Naive thymus-derived CD4-positive, alpha-beta T cell (primary cell): ENCODE results near the gene RGS11. TPM values are rescaled to one million over a fixed set of nuclear protein-coding genes. Genes with fewer than 3 reads are reported as not detected.

ENCODE experiments used
- ATAC-seq: fragments of 150-1000 bp; cut with Tn5 transposase; 2 replicates; pipeline ENCODE4 v1.10.0; 2021; ENCODE audit warnings: mild to moderate bottlenecking, moderate library complexity
- CTCF ChIA-PET: fragments of 350-600 bp; sonication (Branson Sonifier 250); formaldehyde crosslinking; loops from one replicate; lab custom pipeline; 2021; ENCODE audit warnings: antibody characterized with exemption; lab: Charles Lee
- POLR2A ChIA-PET: fragments of 350-600 bp; sonication (Branson Sonifier 250); formaldehyde crosslinking; loops from one replicate; lab custom pipeline; 2021; ENCODE audit warnings: antibody characterized with exemption, inconsistent platforms; lab: Charles Lee
- DNase-seq, 9 donors: peaks; one replicate each; pipeline versions ENCODE4 v3.0.0 to v3.0.0-alpha.2; 2020 to 2022; ENCODE audit warnings: mixed read lengths in 1 of 9
- H3K27ac ChIP-seq: one replicate; pipeline ENCODE4 v1.7.0; 2013; ENCODE audit warnings: mild to moderate bottlenecking, low read depth, low read length, moderate library complexity
- H3K27me3 ChIP-seq, 2 donors: one replicate each; pipeline ENCODE4 v1.7.0; 2013; ENCODE audit warnings: low read length in 2 of 2, mild to moderate bottlenecking in 2 of 2, moderate library complexity in 2 of 2; ENCODE audit not compliant: control insufficient read depth in 2 of 2, insufficient read depth in 2 of 2
- H3K36me3 ChIP-seq, 3 experiments: 1 replicate in 2 of 3; 2 replicates in 1 of 3; pipeline ENCODE4 v1.7.0; 2013; ENCODE audit warnings: low read length in 3 of 3, mild to moderate bottlenecking in 3 of 3, moderate library complexity in 1 of 3; ENCODE audit not compliant: insufficient read depth in 3 of 3, control insufficient read depth in 2 of 3
- H3K4me1 ChIP-seq, 2 donors: one replicate each; pipeline ENCODE4 v1.7.0; 2013; ENCODE audit warnings: low read length in 2 of 2, mild to moderate bottlenecking in 2 of 2, moderate library complexity in 1 of 2; ENCODE audit not compliant: control insufficient read depth in 2 of 2, insufficient read depth in 2 of 2
- H3K4me3 ChIP-seq: 2 replicates; pipeline ENCODE4 v1.7.0; 2013; ENCODE audit warnings: mild to moderate bottlenecking, low read length
- H3K9me3 ChIP-seq, 3 experiments: 1 replicate in 2 of 3; 2 replicates in 1 of 3; pipeline ENCODE4 v1.7.0; 2013; ENCODE audit warnings: low read length in 3 of 3; ENCODE audit not compliant: control insufficient read depth in 2 of 3
- H3K27ac Mint-ChIP-seq, 9 donors: one replicate each; pipeline ENCODE4 v1.8.0; 2020 to 2022; ENCODE audit warnings: mixed read lengths in 9 of 9, mild to moderate bottlenecking in 8 of 9, moderate library complexity in 5 of 9, inconsistent platforms in 2 of 9
- H3K27me3 Mint-ChIP-seq, 5 donors: one replicate each; pipeline ENCODE4 v1.8.0; 2021 to 2022; ENCODE audit warnings: mixed read lengths in 5 of 5, mild to moderate bottlenecking in 1 of 5
- H3K36me3 Mint-ChIP-seq, 5 donors: one replicate each; pipeline ENCODE4 v1.8.0; 2020 to 2022; ENCODE audit warnings: mixed read lengths in 5 of 5, mild to moderate bottlenecking in 3 of 5, inconsistent platforms in 1 of 5
- H3K4me1 Mint-ChIP-seq, 7 donors: one replicate each; pipeline ENCODE4 v1.8.0; 2020 to 2022; ENCODE audit warnings: mixed read lengths in 7 of 7, mild to moderate bottlenecking in 3 of 7, inconsistent platforms in 1 of 7
- H3K4me3 Mint-ChIP-seq, 10 donors: one replicate each; pipeline ENCODE4 v1.8.0; 2020 to 2022; ENCODE audit warnings: mild to moderate bottlenecking in 10 of 10, mixed read lengths in 10 of 10, moderate library complexity in 6 of 10, inconsistent platforms in 2 of 10
- H3K9me3 Mint-ChIP-seq, 11 donors: one replicate each; pipeline ENCODE4 v1.8.0; 2020 to 2022; ENCODE audit warnings: mixed read lengths in 11 of 11, mild to moderate bottlenecking in 4 of 11, inconsistent platforms in 1 of 11, moderate library complexity in 1 of 11
- intact Hi-C, 2 donors: fragments of 100-400 bp; cut with micrococcal nuclease; formaldehyde crosslinking; loops; one replicate each; pipeline ENCODE4 v1.15.1; 2023
- polyA plus RNA-seq, 2 donors: library from polyadenylated mRNA; unstranded; fragments of 300-500 nt; fragmentation: Illumina TruSeq; gene quantifications; one replicate each; pipeline ENCODE4 v1.2.3, GENCODE V29; 2021
- total RNA-seq, 6 experiments: library from RNA in 5 of 6; stranded (reverse) in 5 of 6; gene quantifications; 1 replicate in 5 of 6; 2 replicates in 1 of 6; pipeline ENCODE4 v1.2.3 and lab custom pipeline; 2021 to 2026

RGS11 gene
- total and polyA plus RNA-seq, 7 experiments from 2014 or later: 0.17 to 0.22 TPM; not detected in 5

- CTCF ChIA-PET: interaction anchor here (0.8 kb wide), 1 partner anchor 37 kb away, joined by 4 read pairs; no protein-coding TSS in a partner anchor
- POLR2A ChIA-PET: interaction anchor here (0.5 kb wide), 1 partner anchor 14 kb away, joined by 3 read pairs; no protein-coding TSS in a partner anchor
- no peaks in the 10 kb centered on the region for H3K27me3 ChIP-seq
- no peak overlapping the region for H3K27ac ChIP-seq
- no peak for DNase-seq
- H3K4me1 Mint-ChIP-seq: peaks cover 13 to 44% (median 26%) of the 10 kb centered on the region in 7 donors
- H3K9me3 ChIP-seq: no peaks in the 10 kb centered on the region
- intact Hi-C loops: no loop called here
- H3K27me3 Mint-ChIP-seq: no peaks in the 10 kb centered on the region
- peaks cover 0 to 22% (median 0%) of the 10 kb centered on the region in 5 donors for H3K36me3 Mint-ChIP-seq
- H3K4me3 Mint-ChIP-seq: no peak overlapping the region
- peaks cover 10 to 58% (median 29%) of the 10 kb centered on the region in 3 experiments for H3K36me3 ChIP-seq
- ATAC-seq: no peak
- H3K4me3 ChIP-seq: no peak overlapping the region
- peaks cover 3 to 4% of the 10 kb centered on the region in 2 donors for H3K4me1 ChIP-seq
- peak overlapping the region in 1 of 9 donors; percentile 31 for H3K27ac Mint-ChIP-seq
- no peaks in the 10 kb centered on the region for H3K9me3 Mint-ChIP-seq
These were observed 36.0 kb upstream of the RGS11 start for GRCh38 chr16:311725-312124.

GRCh38 chr16:309476-309875 is 33.7 kb upstream of the RGS11 start:
- Histone ChIP-seq H3K27ac (no peak overlapping the region), H3K4me3 (no peak overlapping the region), H3K36me3 (peaks cover 5 to 63% (median 29%) of the 10 kb centered on the region in 3 experiments), H3K27me3 (no peaks in the 10 kb centered on the region), H3K4me1 (peaks cover 0 to 4% of the 10 kb centered on the region in 2 donors), H3K9me3 (no peaks in the 10 kb centered on the region)
- Mint-ChIP-seq H3K9me3 (no peaks in the 10 kb centered on the region), H3K4me1 (peaks cover 10 to 37% (median 20%) of the 10 kb centered on the region in 7 donors), H3K27me3 (no peaks in the 10 kb centered on the region), H3K36me3 (peaks cover 0 to 25% (median 0%) of the 10 kb centered on the region in 5 donors), H3K4me3 (peak overlapping the region in 3 of 10 donors; percentile 28 to 57 (median 39)), H3K27ac (peak overlapping the region in 7 of 9 donors; percentile 25 to 82 (median 69))
- intact Hi-C loops: loop anchor here in 1 of 2 donors (1.0 to 5.0 kb wide), 3 partner anchors 43 to 192 kb away; partner anchors contain the start of gene AXIN1
- ChIA-PET POLR2A (interaction anchor here (0.8 to 1.2 kb wide), 3 partner anchors 15 to 81 kb away, joined by 3 to 5 read pairs (median 3); partner anchors contain the start of gene MRPL28), CTCF (interaction anchor here (0.8 to 1.4 kb wide), 3 partner anchors 42 to 243 kb away, joined by 3 to 4 read pairs (median 3); no protein-coding TSS in a partner anchor)
- ATAC-seq: peak; percentile 60
- peak in 5 of 9 donors; percentile 33 to 52 (median 40) for DNase-seq

- H3K9me3 Mint-ChIP-seq: no peaks in the 10 kb centered on the region
- no peaks in the 10 kb centered on the region for H3K27me3 Mint-ChIP-seq
These were observed 32.1 kb upstream of the RGS11 start for GRCh38 chr16:307691-308312.

GRCh38 chr16:306911-307370 is 31.2 kb upstream of the RGS11 start:
- no peak overlapping the region for H3K4me3 ChIP-seq
- H3K27ac ChIP-seq: no peak overlapping the region
- intact Hi-C loops: loop anchor here in 1 of 2 donors (5.0 kb wide), 2 partner anchors 45 to 190 kb away; partner anchors contain the start of gene AXIN1
- ChIA-PET POLR2A (interaction anchor here (1.0 kb wide), 1 partner anchor 18 kb away, joined by 3 read pairs; no protein-coding TSS in a partner anchor), CTCF (no interaction called here)
- peaks cover 0 to 4% of the 10 kb centered on the region in 2 donors for H3K4me1 ChIP-seq
- ATAC-seq (no peak), DNase-seq (no peak)
- H3K4me3 Mint-ChIP-seq: no peak overlapping the region
- peaks cover 9 to 29% (median 23%) of the 10 kb centered on the region in 7 donors for H3K4me1 Mint-ChIP-seq
- no peaks in the 10 kb centered on the region for H3K9me3 ChIP-seq
- H3K27me3 Mint-ChIP-seq: no peaks in the 10 kb centered on the region
- H3K36me3 Mint-ChIP-seq: peaks cover 0 to 23% (median 0%) of the 10 kb centered on the region in 5 donors
- H3K27me3 ChIP-seq: no peaks in the 10 kb centered on the region
- peaks cover 0 to 56% (median 24%) of the 10 kb centered on the region in 3 experiments for H3K36me3 ChIP-seq
- no peaks in the 10 kb centered on the region for H3K9me3 Mint-ChIP-seq
- H3K27ac Mint-ChIP-seq: no peak overlapping the region

More at GRCh38 chr16:307691-308312, 32.1 kb upstream of the RGS11 start:
- peaks cover 0 to 4% of the 10 kb centered on the region in 2 donors for H3K4me1 ChIP-seq
- intact Hi-C loops: loop anchor here in 1 of 2 donors (5.0 kb wide), 2 partner anchors 44 to 191 kb away; partner anchors contain the start of gene AXIN1
- no peaks in the 10 kb centered on the region for H3K9me3 ChIP-seq
- ChIA-PET POLR2A (interaction anchor here (1.0 kb wide), 1 partner anchor 17 kb away, joined by 3 read pairs; no protein-coding TSS in a partner anchor), CTCF (no interaction called here)
- H3K27ac ChIP-seq: no peak overlapping the region
- Mint-ChIP-seq H3K4me1 (peaks cover 10 to 37% (median 26%) of the 10 kb centered on the region in 7 donors), H3K4me3 (no peak overlapping the region), H3K27ac (peak overlapping the region in 1 of 9 donors; percentile 32), H3K36me3 (peaks cover 0 to 29% (median 0%) of the 10 kb centered on the region in 5 donors)
- no peak for DNase-seq
- peaks cover 5 to 56% (median 21%) of the 10 kb centered on the region in 3 experiments for H3K36me3 ChIP-seq
- ATAC-seq: peak; percentile 48
- H3K4me3 ChIP-seq: no peak overlapping the region
- no peaks in the 10 kb centered on the region for H3K27me3 ChIP-seq

- H3K27me3 Mint-ChIP-seq: no peaks in the 10 kb centered on the region
- no peak overlapping the region for H3K4me3 Mint-ChIP-seq
- CTCF ChIA-PET: interaction anchor here (1.6 kb wide), 1 partner anchor 41 kb away, joined by 3 read pairs; no protein-coding TSS in a partner anchor
- Histone ChIP-seq H3K36me3 (peaks cover 0 to 56% (median 24%) of the 10 kb centered on the region in 3 experiments), H3K4me3 (no peak overlapping the region), H3K4me1 (peaks cover 0 to 4% of the 10 kb centered on the region in 2 donors), H3K9me3 (no peaks in the 10 kb centered on the region), H3K27me3 (no peaks in the 10 kb centered on the region), H3K27ac (no peak overlapping the region)
- intact Hi-C loops: loop anchor here in 1 of 2 donors (5.0 kb wide), 2 partner anchors 46 to 189 kb away; partner anchors contain the start of gene AXIN1
- H3K27ac Mint-ChIP-seq: peak overlapping the region in 4 of 9 donors; percentile 12 to 77 (median 48)
- ATAC-seq (no peak), DNase-seq (no peak)
- H3K36me3 Mint-ChIP-seq: peaks cover 0 to 18% (median 0%) of the 10 kb centered on the region in 5 donors
- POLR2A ChIA-PET: no interaction called here
- H3K9me3 Mint-ChIP-seq: no peaks in the 10 kb centered on the region
- H3K4me1 Mint-ChIP-seq: peaks cover 9 to 29% (median 22%) of the 10 kb centered on the region in 7 donors
These were observed 30.3 kb upstream of the RGS11 start for GRCh38 chr16:305916-306626.
